Esophagus squamous epithelium (tissue), 4 donors: ENCODE measurements around the gene PBX4.

Experiments used
- POLR2A ChIP-seq, 4 donors: fragments of 450-650 bp; IDR thresholded peaks; one replicate each; pipeline ENCODE4 v1.6.1; 2017; ENCODE audit warnings: antibody characterized with exemption in 4 of 4, mild to moderate bottlenecking in 4 of 4, moderate library complexity in 3 of 4
- TF ChIP-seq, protein P1 (sequence below), 6 experiments: fragments of 450-650 bp in 4 of 6; fragments of 200-600 bp in 2 of 6; sonication (generic) in 2 of 6; IDR thresholded peaks; one replicate each; pipeline ENCODE4 v1.5.1; 2016 to 2019; ENCODE audit warnings: antibody characterized with exemption in 6 of 6, mild to moderate bottlenecking in 4 of 6, moderate library complexity in 4 of 6

DNA sequence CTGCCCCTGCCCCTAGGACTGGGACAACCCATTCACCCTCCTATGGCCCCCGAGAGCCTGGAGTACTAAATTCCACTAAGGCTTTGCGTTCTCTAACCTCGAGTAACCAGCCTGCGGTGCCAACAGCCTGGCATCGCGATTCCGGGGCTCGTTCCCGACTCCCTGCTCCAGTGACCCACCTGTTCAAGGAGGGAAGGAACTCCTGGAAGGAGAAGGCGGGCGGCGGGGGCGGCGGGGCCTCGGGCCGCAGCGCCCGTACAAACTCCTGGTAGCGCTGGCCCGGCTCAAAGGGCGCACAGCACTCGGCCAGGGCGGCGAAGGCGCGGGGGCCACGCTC lies 18.7 kb upstream of the PBX4 start:
- TF ChIP-seq, protein P1, sequence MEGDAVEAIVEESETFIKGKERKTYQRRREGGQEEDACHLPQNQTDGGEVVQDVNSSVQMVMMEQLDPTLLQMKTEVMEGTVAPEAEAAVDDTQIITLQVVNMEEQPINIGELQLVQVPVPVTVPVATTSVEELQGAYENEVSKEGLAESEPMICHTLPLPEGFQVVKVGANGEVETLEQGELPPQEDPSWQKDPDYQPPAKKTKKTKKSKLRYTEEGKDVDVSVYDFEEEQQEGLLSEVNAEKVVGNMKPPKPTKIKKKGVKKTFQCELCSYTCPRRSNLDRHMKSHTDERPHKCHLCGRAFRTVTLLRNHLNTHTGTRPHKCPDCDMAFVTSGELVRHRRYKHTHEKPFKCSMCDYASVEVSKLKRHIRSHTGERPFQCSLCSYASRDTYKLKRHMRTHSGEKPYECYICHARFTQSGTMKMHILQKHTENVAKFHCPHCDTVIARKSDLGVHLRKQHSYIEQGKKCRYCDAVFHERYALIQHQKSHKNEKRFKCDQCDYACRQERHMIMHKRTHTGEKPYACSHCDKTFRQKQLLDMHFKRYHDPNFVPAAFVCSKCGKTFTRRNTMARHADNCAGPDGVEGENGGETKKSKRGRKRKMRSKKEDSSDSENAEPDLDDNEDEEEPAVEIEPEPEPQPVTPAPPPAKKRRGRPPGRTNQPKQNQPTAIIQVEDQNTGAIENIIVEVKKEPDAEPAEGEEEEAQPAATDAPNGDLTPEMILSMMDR (IDR thresholded peaks at IDR 0.05), result no peak
- no peak for TF ChIP-seq POLR2A (IDR thresholded peaks at IDR 0.05)
